IMR-90 (cell line): ENCODE data around the gene GGT6. TPM values are rescaled to one million over a fixed set of nuclear protein-coding genes. Genes with fewer than 3 reads are reported as not detected.

Experiments
- ATAC-seq: fragments of 200-7000 bp; cut with Tn5 transposase; 2 replicates; pipeline ENCODE4 v1.9.1; 2020; ENCODE audit warnings: low read depth, mild to moderate bottlenecking, moderate library complexity
- BruUV-seq: library from RNA; stranded (reverse); fragments of 400-500 nt; replicated peaks from 2 replicates; lab custom pipeline; 2021; lab: Mats Ljungman, UMichigan
- CTCF ChIA-PET: fragments of 300-600 bp; formaldehyde crosslinking; extraction: SDS; loops from one replicate; lab custom pipeline; 2021; ENCODE audit warnings: antibody characterized with exemption; lab: Yijun Ruan, JAX
- POLR2A ChIA-PET: fragments of 300-600 bp; sonication (Branson Sonifier 250); formaldehyde crosslinking; loops from one replicate; lab custom pipeline; 2022; ENCODE audit warnings: antibody characterized with exemption; ENCODE audit not compliant: unreplicated experiment; lab: Charles Lee
- DNase-seq: peaks from one replicate; pipeline ENCODE4 v3.0.0; 2013
- H2AFZ ChIP-seq: replicated peaks from 2 replicates; pipeline ENCODE3; 2013; ENCODE audit warnings: low read length, mild to moderate bottlenecking; ENCODE audit not compliant: poor library complexity
- H2AK5ac ChIP-seq: 2 replicates; pipeline ENCODE4 v1.6.1; 2013; ENCODE audit warnings: low read depth, low read length, inconsistent platforms
- H2AK9ac ChIP-seq: replicated peaks from 2 replicates; pipeline ENCODE3; 2013; ENCODE audit warnings: mild to moderate bottlenecking, low read depth, low read length, moderate library complexity; ENCODE audit not compliant: poor library complexity
- H2BK120ac ChIP-seq: 2 replicates; pipeline ENCODE4 v1.6.1; 2013; ENCODE audit warnings: low read depth, low read length, inconsistent platforms
- H2BK15ac ChIP-seq: 3 replicates; pipeline ENCODE4 v1.6.1; 2013; ENCODE audit warnings: low read depth, low read length, inconsistent platforms
- H2BK20ac ChIP-seq: 2 replicates; pipeline ENCODE4 v1.6.1; 2013; ENCODE audit warnings: low read depth, mild to moderate bottlenecking, inconsistent platforms, low read length, moderate library complexity
- H2BK5ac ChIP-seq: 2 replicates; pipeline ENCODE4 v1.6.1; 2013; ENCODE audit warnings: mild to moderate bottlenecking, low read depth, low read length, inconsistent platforms; ENCODE audit not compliant: poor library complexity, severe bottlenecking
- H3K14ac ChIP-seq: replicated peaks from 2 replicates; pipeline ENCODE4 v1.6.1; 2013; ENCODE audit warnings: low read depth, low read length, inconsistent platforms
- H3K18ac ChIP-seq: 2 replicates; pipeline ENCODE4 v1.6.1; 2013; ENCODE audit warnings: low read depth, low read length, control low read depth
- H3K23ac ChIP-seq: 2 replicates; pipeline ENCODE4 v1.6.1; 2013; ENCODE audit warnings: low read depth, low read length, inconsistent platforms
- H3K27ac ChIP-seq: 2 replicates; pipeline ENCODE4 v1.5.1; 2013; ENCODE audit warnings: mild to moderate bottlenecking, control low read depth, low read length; ENCODE audit not compliant: insufficient read depth
- H3K27me3 ChIP-seq: 2 replicates; pipeline ENCODE4 v1.6.1; 2013; ENCODE audit warnings: low read length; ENCODE audit not compliant: control insufficient read depth, insufficient read depth
- H3K36me3 ChIP-seq: 2 replicates; pipeline ENCODE4 v1.6.1; 2013; ENCODE audit warnings: low read length, mixed read lengths; ENCODE audit not compliant: control insufficient read depth, insufficient read depth
- H3K4ac ChIP-seq: 2 replicates; pipeline ENCODE4 v1.6.1; 2013; ENCODE audit warnings: low read depth, low read length, inconsistent platforms
- H3K4me1 ChIP-seq: 2 replicates; pipeline ENCODE4 v1.6.1; 2013; ENCODE audit warnings: low read length, mixed read lengths; ENCODE audit not compliant: control insufficient read depth, insufficient read depth
- H3K4me2 ChIP-seq: 2 replicates; pipeline ENCODE4 v1.6.1; 2013; ENCODE audit warnings: low read depth, mild to moderate bottlenecking, control low read depth, low read length, moderate library complexity
- H3K4me3 ChIP-seq: 2 replicates; pipeline ENCODE4 v1.5.1; 2013; ENCODE audit warnings: low read depth, mild to moderate bottlenecking, control low read depth, low read length, moderate library complexity; ENCODE audit not compliant: insufficient read depth
- H3K56ac ChIP-seq: 2 replicates; pipeline ENCODE4 v1.6.1; 2013; ENCODE audit warnings: low read length, inconsistent platforms; ENCODE audit not compliant: insufficient read depth; ENCODE audit errors: extremely low read depth
- H3K79me1 ChIP-seq, 2 experiments: 2 replicates each; pipeline ENCODE4 v1.6.1; 2013; ENCODE audit warnings: low read length in 2 of 2, inconsistent platforms in 1 of 2, low read depth in 1 of 2
- H3K9ac ChIP-seq: 2 replicates; pipeline ENCODE4 v1.6.1; 2013; ENCODE audit warnings: low read depth, low read length, control low read depth
- H3K9me1 ChIP-seq: 2 replicates; pipeline ENCODE4 v1.6.1; 2013; ENCODE audit warnings: low read length, inconsistent platforms; ENCODE audit not compliant: insufficient read depth
- H3K9me3 ChIP-seq: 2 replicates; pipeline ENCODE4 v1.6.1; 2013; ENCODE audit warnings: low read length; ENCODE audit not compliant: control insufficient read depth, insufficient read depth
- H4K20me1 ChIP-seq: 2 replicates; pipeline ENCODE4 v1.6.1; 2013; ENCODE audit warnings: low read length, inconsistent platforms; ENCODE audit not compliant: insufficient read depth
- H4K5ac ChIP-seq: 2 replicates; pipeline ENCODE4 v1.6.1; 2013; ENCODE audit warnings: mild to moderate bottlenecking, low read depth, low read length, control low read depth
- H4K8ac ChIP-seq, 2 experiments: 2 replicates each; pipeline ENCODE4 v1.6.1; 2013; ENCODE audit warnings: low read depth in 2 of 2, low read length in 2 of 2, control low read depth in 1 of 2, inconsistent platforms in 1 of 2
- H4K91ac ChIP-seq: 2 replicates; pipeline ENCODE4 v1.6.1; 2013; ENCODE audit warnings: low read depth, low read length, inconsistent platforms; ENCODE audit not compliant: insufficient read depth
- BHLHE40 ChIP-seq: fragments of 150-350 bp; IDR thresholded peaks from 2 replicates; pipeline ENCODE4 v1.6.1; 2016; ENCODE audit warnings: mild to moderate bottlenecking, low read depth, low read length
- CEBPB ChIP-seq: IDR thresholded peaks from 2 replicates; pipeline ENCODE4 v1.6.1; 2012; ENCODE audit warnings: low read depth, low read length, improper control_type of control experiment
- CTCF ChIP-seq: conservative IDR thresholded peaks from 2 replicates; pipeline ENCODE4 v1.5.1; 2012; ENCODE audit warnings: mild to moderate bottlenecking, low read depth, low read length, improper control_type of control experiment
- ELK1 ChIP-seq: fragments of 150-350 bp; IDR thresholded peaks from 2 replicates; pipeline ENCODE4 v1.6.1; 2016; ENCODE audit warnings: low read depth, mild to moderate bottlenecking, low read length, moderate library complexity, borderline replicate concordance
- FOS ChIP-seq: fragments of 150-350 bp; IDR thresholded peaks from 2 replicates; pipeline ENCODE4 v1.6.1; 2016; ENCODE audit warnings: low read depth, low read length
- MAFK ChIP-seq: IDR thresholded peaks from 2 replicates; pipeline ENCODE4 v1.6.1; 2012; ENCODE audit warnings: low read depth, low read length, improper control_type of control experiment
- MXI1 ChIP-seq: IDR thresholded peaks from 2 replicates; pipeline ENCODE4 v1.6.1; 2012; ENCODE audit warnings: low read depth, mild to moderate bottlenecking, low read length, moderate library complexity, borderline replicate concordance
- NFE2L2 ChIP-seq: fragments of 150-350 bp; IDR thresholded peaks from 2 replicates; pipeline ENCODE4 v1.6.1; 2016; ENCODE audit warnings: low read depth, mild to moderate bottlenecking, low read length
- POLR2A ChIP-seq: IDR thresholded peaks from 2 replicates; pipeline ENCODE4 v1.6.1; 2012; ENCODE audit warnings: mild to moderate bottlenecking, low read depth, low read length
- RAD21 ChIP-seq: IDR thresholded peaks from 2 replicates; pipeline ENCODE4 v1.6.1; 2012; ENCODE audit warnings: low read length, improper control_type of control experiment
- RCOR1 ChIP-seq: IDR thresholded peaks from 2 replicates; pipeline ENCODE4 v1.6.1; 2012; ENCODE audit warnings: mild to moderate bottlenecking, low read length, improper control_type of control experiment; ENCODE audit not compliant: insufficient replicate concordance
- RFX5 ChIP-seq: IDR thresholded peaks from 2 replicates; pipeline ENCODE4 v1.8.0; 2012; ENCODE audit warnings: low read depth, mild to moderate bottlenecking, low read length, moderate library complexity
- SMC3 ChIP-seq: fragments of 150-350 bp; IDR thresholded peaks from 2 replicates; pipeline ENCODE4 v1.6.1; 2016; ENCODE audit warnings: low read depth, mild to moderate bottlenecking, antibody characterized with exemption, low read length, moderate library complexity
- USF2 ChIP-seq: fragments of 150-350 bp; IDR thresholded peaks from 2 replicates; pipeline ENCODE4 v1.6.1; 2017; ENCODE audit warnings: mild to moderate bottlenecking, antibody characterized with exemption, low read length, low read depth
- WGBS, 2 experiments: methylation state at CpG; one replicate each; pipeline versions ENCODE4 v1.1.5 to v1.1.7; 2013; ENCODE audit warnings: missing lambda C conversion rate in 2 of 2; ENCODE audit not compliant: insufficient read length in 1 of 2; ENCODE audit errors: extremely low coverage in 2 of 2; 5-methylcytosine and 5-hydroxymethylcytosine counted together
- dilution Hi-C: fragments of 300-500 bp; cut with HindIII; formaldehyde crosslinking; loops from one replicate; pipeline ENCODE4 v1.14.3; 2018; ENCODE audit warnings: low sequenced_read_pairs; ENCODE audit not compliant: unreplicated experiment
- in situ Hi-C: fragments of 300-500 bp; cut with MboI; formaldehyde crosslinking; loops from 3 replicates; pipeline ENCODE4 v1.14.3; 2019; ENCODE audit warnings: low sequenced_read_pairs, inconsistent platforms, mixed read lengths
- intact Hi-C: fragments of 100-400 bp; cut with micrococcal nuclease; formaldehyde crosslinking; loops from 2 replicates; pipeline ENCODE4 v1.10.0; 2022
- polyA plus RNA-seq, 3 experiments: library from polyadenylated mRNA; depleted of rRNA; stranded (reverse); fragments of >200 nt; gene quantifications; 2 replicates each; pipeline ENCODE4 v1.2.3, GENCODE V29; 2012; ENCODE audit warnings: low replicate concordance in 1 of 3
- total RNA-seq: library from RNA; depleted of rRNA; stranded (reverse); fragments of >200 nt; gene quantifications from 2 replicates; pipeline ENCODE4 v1.2.3, GENCODE V29; 2012

GGT6 gene
- total and polyA plus RNA-seq, 2 of the 4 experiments (the other 2 are of a cell fraction): not detected

GRCh38 chr17:4512156-4513112 lies 47.9 kb downstream of the GGT6 start:
- H2BK20ac ChIP-seq: no peak overlapping the region
- no peak overlapping the region for H3K14ac ChIP-seq
- no peak overlapping the region for H2BK5ac ChIP-seq
- H3K27me3 ChIP-seq: peaks cover 25% of the 10 kb centered on the region; the same call in 1 of the 2 replicates
- no peak overlapping the region for H3K23ac ChIP-seq
- in situ Hi-C loops (no loop called here), intact Hi-C loops (no loop called here), dilution Hi-C loops (no loop called here)
- no peak overlapping the region for H3K9ac ChIP-seq
- no peak overlapping the region for H3K4me3 ChIP-seq
- H4K91ac ChIP-seq: no peak overlapping the region
- H4K5ac ChIP-seq: no peak overlapping the region
- no peak overlapping the region for H4K8ac ChIP-seq
- H3K27ac ChIP-seq: no peak overlapping the region
- POLR2A ChIA-PET: no interaction called here
- H2BK120ac ChIP-seq: no peak overlapping the region
- H3K4me1 ChIP-seq: peaks cover 6% of the 10 kb centered on the region
- no peak overlapping the region for H2AK9ac ChIP-seq
- H3K9me1 ChIP-seq: no peaks in the 10 kb centered on the region
- no TSS peak for BruUV-seq
- no peak for ATAC-seq
- H3K4ac ChIP-seq: no peak overlapping the region
- H3K36me3 ChIP-seq: no peaks in the 10 kb centered on the region
- no peak for DNase-seq
- no peaks in the 10 kb centered on the region for H4K20me1 ChIP-seq
- no peak overlapping the region for H3K4me2 ChIP-seq
- no peak overlapping the region for H2BK15ac ChIP-seq
- H3K18ac ChIP-seq: no peak overlapping the region
- no peaks in the 10 kb centered on the region for H3K9me3 ChIP-seq
- H2AK5ac ChIP-seq: no peak overlapping the region
- no peak overlapping the region for H3K56ac ChIP-seq
- H2AFZ ChIP-seq: no peak overlapping the region
- CTCF ChIA-PET: no interaction called here
- whole genome bisulfite sequencing, 2 experiments: 82% methylated on average over 12 of the region's 31 CpGs; no CpG with 5 or more reads in 1 of the 2 experiments
- no peaks in the 10 kb centered on the region for H3K79me1 ChIP-seq
- TF ChIP-seq FOS (no peak), RAD21 (no peak), SMC3 (no peak), MAFK (no peak), USF2 (no peak), RCOR1 (no peak), MXI1 (no peak), RFX5 (no peak), CTCF (no peak), POLR2A (no peak), BHLHE40 (no peak), NFE2L2 (no peak), CEBPB (no peak), ELK1 (no peak)
